Fibroblast of skin of right quadriceps (primary cell): ENCODE data around the gene TGFBR2.

Experiments
- DNase-seq: peaks from one replicate; pipeline ENCODE4 v3.0.0-alpha.2; 2013

The TGFBR2 gene

DNA sequence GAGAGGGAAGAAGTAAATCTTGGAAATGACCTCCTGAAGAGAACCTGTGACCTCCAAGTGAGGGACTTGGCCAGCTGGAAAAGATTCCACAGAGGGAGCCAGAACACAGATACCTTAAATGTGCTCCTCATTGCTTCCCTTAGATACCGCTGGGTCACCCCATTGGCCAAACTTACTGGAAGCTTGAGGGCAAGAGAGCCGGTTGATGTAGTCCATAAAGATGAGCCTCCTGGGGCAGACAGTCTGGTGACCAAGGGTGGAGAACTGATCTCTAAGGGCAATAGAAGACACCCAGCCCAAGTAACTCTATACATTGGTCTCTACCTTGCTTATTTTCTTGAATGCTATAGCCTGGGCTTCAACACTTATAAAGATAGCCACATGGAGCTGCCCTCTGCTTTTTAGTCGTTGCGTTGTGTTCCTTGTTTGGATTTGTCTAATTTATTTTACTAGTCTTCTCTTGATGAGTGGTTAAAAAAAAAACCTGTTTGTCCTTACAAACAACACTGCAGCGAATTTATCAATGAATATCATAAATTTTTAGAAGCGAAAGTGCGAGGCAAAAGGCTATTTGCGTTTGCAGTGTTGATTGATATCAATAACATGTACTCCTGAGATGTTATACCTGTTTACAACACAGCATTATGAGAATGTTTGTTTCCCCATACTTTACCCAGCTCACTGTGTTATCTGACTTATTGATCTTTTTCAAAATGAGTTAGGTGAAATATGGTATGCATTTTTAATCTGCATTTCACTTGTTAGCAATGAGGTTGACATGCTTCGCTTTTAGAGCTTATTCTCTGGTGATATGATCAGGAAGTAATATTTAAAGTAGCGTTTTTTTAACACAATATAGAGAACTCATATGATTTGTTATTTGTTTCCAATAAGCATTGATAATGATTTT is 31.2 kb downstream of the TGFBR2 start:
- no peak for DNase-seq

DNA sequence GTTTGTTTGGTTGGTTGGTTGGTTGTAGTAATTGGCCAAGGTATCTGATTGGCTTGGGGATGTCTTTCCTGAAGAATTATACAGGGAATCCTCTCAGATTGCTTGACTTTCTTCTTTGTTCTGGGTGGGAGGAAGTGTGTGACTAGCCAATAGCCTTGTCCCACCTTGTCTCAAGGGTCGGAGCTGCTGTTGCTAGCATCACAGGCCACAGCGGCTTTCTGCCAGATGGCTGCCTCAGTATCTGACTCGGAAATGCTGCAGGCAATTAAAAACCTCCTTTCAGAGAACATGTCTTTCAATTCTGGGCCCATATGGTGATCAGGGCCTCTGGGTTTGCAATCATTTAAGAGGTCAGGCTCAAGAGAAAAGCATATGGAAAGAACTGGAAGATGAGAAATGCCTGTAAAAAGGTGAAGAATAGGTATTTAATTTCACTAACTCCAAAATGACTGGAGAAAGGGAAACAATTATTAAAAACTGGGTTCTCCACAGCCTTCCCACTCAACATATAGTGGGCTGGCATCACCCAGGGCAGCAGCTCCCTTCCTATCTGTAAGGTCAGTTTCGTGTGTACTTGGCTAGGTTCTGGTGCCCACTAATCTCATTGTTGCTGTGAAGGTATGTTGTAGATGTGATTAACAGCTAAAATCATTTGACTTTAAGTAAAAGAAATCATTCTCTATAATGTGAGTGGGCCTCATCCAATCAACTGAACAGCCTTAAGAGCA is 32.4 kb downstream of the TGFBR2 start:
- no peak for DNase-seq

DNA sequence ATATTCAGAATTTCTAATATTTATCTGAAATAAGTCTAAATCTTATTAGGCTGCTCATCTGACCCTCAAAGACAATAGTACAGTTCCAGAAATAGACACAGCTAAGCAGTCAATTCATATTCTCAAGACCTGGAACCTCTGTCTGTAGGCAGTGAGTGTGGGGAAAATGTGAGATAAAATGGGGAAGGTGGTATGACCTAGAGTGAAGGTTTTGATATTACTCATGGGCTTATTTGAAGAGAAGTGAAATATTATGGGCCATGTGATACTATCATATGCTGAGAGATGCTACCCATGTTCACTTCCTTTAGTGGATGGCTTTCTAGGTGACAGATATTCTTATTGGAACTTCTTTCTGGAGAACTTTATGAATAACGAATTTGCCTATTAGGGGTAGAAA is 33.5 kb downstream of the TGFBR2 start:
- no peak for DNase-seq

DNA sequence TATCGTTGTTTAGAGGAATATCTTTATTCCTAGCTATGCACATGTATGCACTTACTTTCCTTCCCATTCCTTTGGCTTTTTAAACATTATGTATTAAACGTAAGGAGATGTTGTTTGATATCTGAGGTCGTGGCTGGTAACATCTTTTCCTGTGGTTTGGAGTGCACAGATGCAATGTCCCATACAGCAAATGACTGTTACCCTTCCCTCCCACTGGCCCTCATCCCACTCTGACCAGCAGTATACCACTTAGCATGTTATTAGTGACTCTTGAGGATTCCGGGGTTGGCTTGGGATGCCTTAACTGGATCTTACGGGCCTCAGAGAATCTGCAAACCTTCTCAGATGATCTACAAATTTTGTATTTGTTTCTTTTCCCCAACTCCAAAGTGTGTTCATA is 34.5 kb downstream of the TGFBR2 start:
- no peak for DNase-seq

DNA sequence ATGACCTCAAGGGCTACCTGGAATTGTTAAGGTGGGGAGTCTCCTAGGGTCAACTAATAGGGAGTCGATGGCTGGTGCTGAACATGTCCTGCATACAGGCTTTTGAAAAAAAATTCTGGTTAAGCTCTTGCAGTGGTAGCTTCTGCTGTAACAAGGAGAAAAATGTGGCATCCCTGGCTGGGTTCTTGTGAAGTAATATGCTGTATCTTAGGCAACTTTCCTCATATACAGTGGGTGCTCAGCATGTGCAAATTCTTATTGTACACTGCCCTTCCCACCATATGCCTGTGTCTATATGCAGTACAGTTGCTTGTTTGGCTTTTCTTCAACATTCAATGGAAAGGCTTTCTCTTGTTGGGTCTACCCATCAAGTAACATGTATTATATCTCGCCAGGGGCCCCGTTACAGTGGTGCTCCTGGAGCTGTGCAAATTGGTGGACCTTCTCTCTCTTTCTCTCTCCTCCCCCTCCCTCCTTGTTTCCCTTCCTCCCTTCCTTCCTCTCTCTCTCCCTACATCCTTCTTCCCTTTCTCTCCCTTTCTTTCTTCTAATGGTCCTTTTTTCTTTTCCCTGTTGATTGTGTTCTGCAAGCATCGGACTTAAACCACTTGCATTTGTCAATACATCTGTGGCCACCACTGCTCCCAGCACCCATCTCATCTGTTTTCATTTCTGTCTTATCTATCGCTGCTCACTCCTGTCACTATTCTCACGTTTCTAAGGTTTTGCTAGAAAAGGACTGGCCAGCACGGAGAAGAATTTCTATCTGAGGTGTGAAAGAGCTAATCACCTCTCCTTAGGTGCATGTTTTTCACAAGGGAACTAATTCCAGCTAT is 35.2 kb downstream of the TGFBR2 start:
- DNase-seq = no peak

DNA sequence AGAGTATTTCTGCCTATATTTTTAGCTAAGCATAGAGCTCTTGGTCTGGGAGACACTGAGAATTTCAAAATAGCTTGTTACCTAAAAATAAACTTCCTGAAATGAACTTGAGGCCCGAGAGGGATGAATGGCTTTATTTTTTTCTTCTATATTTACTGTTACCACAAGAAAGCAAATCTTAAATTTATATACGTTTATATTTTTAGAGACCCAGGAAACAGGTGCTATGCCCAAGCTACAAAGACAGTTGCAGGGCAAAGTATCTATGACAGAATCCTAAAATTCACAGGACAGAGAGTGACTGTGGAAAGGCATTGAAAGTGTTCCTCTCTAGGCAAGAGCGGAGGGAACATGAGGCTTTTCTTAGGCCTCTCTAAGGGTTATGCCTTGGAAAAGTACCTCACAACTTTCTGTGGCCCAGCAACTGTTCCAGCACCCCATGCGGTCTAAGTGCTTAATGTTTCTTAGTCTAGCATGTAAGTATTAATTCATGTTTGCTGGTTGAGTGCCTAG is 36.5 kb downstream of the TGFBR2 start:
- no peak for DNase-seq

DNA sequence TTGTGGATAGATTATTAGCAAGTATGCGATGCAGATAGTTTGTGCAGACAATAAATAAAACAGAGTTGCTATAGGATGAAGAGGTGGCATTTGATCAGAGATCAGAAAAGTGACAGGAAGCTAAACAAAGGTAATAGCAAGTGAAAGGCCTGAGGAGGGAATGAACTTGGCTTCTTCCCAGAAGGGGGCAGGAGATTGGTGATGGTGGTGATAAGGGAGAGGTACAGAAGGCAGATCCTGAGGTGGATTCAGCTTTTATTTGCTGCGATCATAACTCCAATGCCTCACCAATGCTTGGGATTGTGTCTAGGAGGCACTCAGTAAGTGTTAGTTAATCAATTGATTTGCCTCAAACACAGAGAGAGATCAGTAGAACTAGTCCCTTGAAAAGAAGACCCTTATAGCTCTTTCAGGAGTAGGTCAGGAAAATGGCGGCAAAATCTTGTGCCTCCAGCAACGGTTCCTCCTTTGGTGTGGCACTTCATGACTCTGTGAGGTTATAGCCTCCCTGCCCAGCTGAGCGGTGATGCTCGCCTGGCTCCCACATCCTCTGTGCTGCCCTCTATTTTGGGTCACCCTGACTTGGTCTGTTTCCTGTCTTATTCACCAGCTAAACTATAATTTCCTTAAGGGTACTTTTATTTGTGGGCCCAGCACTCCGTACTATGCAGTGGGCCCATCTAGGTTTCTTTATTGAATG is 37.5 kb downstream of the TGFBR2 start:
- no peak for DNase-seq

DNA sequence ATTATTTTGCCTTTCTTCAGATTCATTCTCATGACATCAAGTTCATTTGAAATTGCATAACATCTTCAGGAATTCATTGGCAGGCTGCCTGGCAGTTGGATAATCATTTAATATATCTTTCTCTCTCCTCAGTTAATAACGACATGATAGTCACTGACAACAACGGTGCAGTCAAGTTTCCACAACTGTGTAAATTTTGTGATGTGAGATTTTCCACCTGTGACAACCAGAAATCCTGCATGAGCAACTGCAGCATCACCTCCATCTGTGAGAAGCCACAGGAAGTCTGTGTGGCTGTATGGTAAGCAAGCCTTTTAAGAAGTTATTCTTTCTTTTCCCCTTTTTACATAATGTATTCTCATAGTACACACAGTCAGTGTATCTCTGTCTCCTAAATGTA is 38.2 kb downstream of the TGFBR2 start:
- peak; percentile 83 for DNase-seq

DNA sequence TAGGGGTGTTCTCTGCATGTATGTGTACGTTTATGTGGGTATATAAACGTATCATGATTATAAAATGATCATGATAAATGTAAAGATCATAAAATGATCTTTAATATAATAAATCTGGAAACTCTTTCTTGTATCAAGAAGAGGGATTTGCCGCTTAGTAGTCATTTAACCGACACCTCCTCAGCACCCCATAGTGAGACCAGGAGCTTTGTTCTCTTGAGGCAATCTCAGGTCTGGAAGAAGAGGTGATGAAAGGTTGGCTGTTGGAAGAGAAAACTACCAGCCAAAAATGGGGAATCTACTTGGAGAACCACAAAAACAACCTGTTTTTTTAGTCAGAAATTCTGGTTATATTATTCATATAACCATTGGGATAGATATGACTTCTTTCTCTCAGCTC is 38.7 kb downstream of the TGFBR2 start:
- no peak for DNase-seq

DNA sequence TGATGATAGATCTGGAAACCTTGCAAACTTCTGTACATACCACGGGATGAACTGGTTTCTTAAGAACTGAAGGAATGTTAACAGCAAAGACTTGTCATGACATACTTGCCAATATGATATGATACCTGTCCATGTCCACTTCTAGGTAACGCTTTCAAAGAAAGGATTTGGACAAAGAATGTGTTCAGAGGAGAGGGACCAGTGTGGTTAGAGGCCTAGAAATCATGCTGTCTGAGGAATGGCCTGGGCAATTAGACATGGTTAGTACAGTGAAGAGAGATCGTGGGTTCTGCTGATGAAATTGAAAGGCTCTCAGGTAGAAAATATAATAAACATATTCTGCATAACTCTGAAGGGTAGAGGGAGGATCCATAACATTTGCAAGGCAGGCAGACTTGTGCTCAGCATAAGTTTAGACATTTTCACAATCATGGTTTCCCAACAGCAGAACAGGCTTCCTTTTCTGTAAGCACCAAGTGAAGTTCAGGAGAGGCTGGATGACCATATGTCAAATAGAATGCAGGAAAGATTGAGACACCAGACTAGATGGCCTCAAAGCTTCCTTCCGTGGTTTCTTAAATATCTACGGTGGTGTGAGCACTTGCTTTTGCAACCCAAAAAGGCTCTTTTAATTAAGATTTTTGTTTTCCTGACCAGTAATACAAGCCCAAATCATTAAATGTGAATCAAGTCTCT is 39.9 kb downstream of the TGFBR2 start:
- peak; percentile 75 for DNase-seq

DNA sequence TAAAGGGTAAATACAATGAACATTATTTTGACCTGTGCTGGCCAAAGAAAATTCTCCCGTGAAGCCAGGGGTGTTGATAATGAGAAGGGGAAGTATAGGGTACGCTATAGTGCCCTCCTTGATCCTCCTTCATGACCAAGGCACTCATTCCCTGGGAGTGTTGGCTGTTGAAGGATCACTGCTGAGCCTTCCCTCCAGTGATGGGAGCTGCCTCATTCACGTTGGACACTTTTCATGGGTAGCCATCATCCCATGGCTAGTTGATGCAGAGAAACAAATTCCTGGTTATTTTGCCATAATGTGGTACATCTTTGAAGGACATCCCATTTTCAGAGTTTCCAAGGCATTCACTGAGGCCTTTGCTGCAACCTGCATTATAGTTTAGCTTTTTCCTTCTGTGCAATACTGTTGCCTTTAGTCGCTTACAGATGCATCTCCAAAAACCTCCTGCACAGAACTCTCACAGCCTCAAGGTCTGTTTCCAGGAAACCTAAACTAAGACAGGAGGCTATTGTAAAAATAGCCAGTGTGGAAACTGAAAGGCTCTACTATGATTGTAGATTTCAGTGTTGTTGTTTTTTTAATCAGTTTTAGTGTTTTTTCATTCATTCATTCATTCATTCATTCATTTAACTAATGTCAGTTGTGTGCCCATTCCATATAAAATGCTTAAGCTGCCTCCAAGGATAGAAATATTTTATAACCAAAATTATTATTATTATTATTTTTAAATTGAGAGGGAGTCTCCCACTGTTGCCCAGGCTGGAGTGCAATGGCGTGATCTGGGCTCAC is 40.8 kb downstream of the TGFBR2 start:
- DNase-seq = no peak

DNA sequence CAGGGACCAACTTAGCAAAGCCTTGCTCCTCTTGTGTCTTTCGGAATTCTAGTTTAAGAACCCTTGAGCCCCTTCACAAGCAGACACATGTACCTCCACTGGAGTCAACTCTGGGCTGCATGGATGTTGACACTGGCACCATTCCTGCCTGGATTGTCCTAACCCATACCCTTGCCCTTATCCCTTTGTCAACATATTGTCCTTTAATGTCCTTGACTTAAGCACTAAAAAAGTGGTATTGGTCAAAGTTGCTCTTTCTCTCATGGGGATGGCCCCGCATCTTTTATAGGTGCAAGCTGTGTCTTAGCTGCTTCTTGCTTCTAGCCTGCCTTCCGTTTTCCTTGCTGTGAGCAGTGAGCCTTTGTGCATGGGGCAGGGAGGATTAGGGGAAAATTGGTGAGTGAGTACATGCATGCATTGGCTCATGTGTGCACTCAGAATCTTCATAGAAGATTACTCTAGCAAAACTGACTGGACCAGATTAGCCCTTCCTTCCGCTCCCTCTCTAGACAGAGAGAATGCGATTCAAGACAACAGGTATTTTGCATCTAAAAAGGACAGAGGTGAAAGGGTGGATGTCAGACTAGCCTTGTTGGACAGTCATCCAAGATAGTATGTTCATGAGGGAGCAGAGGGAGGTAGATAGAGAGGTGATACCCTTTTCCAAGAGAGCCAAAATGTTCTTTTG is 42.4 kb downstream of the TGFBR2 start:
- DNase-seq = no peak

DNA sequence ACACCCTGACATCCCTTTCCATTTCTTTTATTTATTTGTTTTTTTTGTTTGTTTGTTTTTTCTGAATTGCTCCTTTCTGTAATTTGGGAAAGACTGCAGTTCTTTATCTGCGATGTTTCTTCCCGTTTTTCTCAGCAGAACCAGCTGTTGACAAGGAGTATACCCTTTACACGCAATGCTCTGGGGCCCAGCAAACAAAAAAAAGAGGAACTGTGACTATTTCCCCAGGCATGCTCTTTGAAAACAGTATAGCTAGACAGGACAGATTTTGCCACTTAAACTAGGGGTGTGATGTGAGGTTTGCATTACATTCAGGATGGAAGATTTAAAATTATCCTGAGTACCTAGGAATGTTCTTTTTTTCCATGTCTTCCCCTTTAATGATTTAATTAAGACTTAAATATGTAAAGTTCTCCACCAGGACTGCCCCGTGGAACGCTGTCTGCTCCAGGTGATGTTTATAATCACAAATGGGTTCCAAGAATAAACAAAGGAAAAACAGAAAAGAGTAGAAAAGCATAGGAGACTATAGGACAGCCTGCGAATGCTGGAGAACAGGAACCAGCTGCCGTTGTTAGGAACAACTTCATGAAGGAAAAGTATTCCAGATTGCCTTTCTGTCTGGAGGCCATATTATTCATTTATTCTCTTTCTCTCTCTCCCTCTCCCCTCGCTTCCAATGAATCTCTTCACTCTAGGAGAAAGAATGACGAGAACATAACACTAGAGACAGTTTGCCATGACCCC is 43.3 kb downstream of the TGFBR2 start:
- peak; percentile 68 for DNase-seq

DNA sequence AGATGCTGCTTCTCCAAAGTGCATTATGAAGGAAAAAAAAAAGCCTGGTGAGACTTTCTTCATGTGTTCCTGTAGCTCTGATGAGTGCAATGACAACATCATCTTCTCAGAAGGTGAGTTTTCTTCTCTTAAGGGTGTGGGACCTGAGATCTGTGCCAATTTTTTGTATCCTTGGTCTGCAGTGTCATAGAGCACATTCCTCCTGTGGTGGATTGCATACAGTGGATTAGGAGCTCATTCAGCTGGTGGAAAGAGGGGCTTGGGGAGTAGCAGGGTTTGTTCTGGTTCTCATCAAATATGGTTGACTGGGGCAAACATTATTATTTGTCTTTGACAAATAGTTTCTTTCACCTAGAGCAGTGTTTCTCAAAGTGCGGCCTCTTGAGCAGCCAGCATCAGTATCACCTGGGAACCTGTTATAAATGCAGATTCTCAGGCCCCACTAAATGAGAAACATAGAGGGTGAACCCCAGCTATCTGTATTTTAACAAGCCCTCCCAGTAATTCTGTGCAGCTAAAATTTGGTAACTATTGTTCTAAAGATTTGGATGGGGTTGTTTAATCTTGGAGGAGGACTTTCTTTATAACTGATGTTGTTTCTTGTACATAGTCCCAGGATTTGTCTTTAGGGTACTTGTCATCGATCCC is 44.1 kb downstream of the TGFBR2 start:
- no peak for DNase-seq

DNA sequence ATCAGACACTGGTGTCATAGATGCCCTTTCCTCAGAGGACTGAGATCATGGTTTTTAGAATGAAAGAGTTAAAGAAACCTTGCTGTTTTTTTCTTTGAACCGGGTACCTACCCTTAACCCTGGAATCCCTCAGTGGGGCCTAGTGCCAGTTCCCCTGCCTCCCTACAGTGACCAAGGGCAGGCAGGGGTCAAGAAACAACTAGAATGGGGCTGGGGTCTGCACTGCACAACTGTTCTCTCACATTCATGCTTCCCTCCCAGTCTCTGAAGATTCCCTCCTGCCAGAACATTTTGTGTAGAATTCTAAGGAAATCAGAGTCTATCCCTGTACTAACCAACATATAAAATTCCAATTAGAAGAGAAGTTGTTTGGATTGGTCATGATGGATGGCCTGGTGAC is 47.9 kb downstream of the TGFBR2 start:
- DNase-seq = no peak

DNA sequence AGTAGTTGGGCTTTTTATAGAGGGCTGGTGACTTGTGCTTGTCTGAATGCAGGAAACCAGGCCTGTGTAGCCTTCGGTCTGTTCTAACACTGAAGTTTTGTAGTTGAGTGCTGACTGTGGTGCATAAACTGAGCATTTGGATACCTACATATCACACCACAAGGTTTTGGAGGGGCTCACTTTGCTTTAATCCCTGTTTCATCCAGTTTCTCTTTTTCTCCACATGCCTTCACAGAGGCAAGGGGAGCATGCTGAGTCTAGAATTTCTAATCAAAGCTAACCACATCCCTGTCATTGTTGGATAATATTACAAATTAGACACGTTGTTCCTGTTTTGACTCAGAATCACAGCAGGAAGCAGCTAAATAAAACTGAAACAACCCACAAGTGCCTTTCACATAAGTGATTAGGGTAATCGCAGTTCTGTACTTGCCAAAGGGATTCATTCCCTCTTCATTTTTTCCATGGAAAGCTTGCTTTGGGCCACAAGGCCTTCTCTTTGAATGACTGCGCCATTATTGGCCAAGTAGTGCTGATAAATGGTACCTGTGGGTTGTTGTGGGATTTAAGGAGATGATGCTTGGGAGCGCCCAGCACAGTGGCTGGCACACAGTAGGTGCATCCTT is 48.9 kb downstream of the TGFBR2 start:
- peak; percentile 84 for DNase-seq

DNA sequence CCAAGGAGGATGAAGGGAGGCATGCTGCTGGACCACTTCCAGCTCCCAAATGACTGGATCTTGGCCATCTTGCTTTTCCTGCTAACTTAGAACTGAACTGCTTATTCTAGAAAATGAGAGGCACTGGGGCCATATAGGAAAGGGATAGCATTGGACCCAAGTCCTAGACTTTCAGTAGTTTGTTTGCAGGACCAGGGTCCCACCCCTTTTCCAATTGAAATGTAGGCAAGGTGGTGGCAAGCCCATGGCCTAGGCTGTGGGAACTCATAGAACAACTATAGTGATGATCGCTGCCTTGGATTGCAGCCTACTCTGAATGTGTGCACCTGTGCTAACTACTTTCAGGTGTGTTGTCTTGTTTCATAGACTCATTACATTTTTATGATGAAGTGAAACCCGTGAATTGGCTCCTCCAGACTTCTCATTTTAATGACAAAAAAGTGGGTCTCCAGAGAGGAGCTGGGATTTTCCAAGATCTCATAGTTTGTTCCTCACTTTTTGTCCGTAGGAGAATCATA is 50.3 kb downstream of the TGFBR2 start:
- no peak for DNase-seq

DNA sequence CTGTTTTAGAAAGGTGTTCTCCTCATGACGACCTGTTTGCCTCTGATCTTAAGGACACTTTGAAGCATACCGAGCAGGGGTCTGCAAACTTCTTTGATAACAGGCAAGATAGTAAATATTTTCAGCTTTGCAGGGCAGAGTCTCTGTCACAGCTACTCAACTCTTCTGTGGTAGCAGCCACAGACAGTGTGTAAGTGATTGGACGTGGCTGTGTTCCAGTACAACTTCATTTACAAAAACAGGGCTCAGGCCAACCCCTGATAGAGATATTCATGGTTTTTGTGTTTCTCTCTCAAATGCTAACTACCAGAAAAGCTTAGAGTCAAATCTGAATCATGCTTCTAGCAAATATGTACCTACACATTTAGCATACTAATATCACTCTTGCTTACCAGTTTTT is 51.5 kb downstream of the TGFBR2 start:
- DNase-seq = peak; percentile 34
